ENCODE measurements around the gene FAM120AOS.
A peak's percentile ranks its signal among the peaks of the same experiment; 100 is the strongest.

The FAM120AOS gene

DNA sequence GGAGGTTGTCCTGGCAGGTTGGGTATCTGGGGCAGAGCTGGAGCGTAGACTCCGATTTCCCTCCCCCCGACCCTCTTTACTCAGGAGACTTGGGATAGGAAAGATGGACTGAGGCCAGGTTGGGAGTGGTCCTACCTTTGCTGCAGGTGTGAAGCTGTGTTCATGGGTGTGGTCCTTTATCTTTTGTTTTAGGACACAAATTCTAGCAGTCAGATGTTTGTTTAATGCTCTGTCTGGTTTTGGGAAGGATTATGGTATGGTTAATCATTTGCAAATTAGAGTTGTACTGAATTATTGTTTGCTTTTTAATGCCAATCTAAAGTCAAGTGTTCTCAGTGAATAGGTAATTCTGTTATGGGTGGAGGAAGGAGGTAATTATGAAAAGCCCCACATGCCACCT is 14.1 kb upstream of the FAM120AOS start:
- H3K9me3 ChIP-seq (ENCODE audit: control insufficient read depth, insufficient read depth, low read depth, low read length), result no peaks in the 10 kb centered on the region
- H3K9ac ChIP-seq (ENCODE audit: low read length), result no peak overlapping the region
- H3K27me3 ChIP-seq (ENCODE audit: control insufficient read depth, insufficient read depth, low read length), result no peaks in the 10 kb centered on the region
- peaks cover 58% of the 10 kb centered on the region for H3K4me1 ChIP-seq (ENCODE audit: control insufficient read depth, insufficient read depth, low read length)
- H3K36me3 ChIP-seq (ENCODE audit: control insufficient read depth, insufficient read depth, low read length), result peaks cover 8% of the 10 kb centered on the region
- no peak overlapping the region; the same call in 1 of the 2 replicates for H3K27ac ChIP-seq (ENCODE audit: low read depth, low read length)
- H3K4me3 ChIP-seq (ENCODE audit: low read depth, low read length), result no peak overlapping the region

DNA sequence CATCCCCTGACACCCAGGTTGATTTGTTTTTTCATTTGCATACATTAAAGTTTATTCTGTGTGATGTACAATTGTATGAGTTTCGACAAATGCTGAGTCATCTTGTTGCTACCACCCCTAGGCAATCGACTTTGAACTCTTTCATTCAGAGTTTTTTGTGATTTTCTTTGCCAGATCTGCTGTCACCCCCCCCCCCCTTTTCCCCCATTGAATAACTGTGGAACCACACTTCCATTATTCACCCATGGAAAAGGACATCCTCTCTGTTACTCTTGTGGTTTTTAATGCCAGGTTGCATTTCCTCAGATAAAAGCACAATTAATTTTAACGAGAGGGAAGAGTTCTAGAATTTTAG is 13.7 kb upstream of the FAM120AOS start:
- Histone ChIP-seq H3K36me3 (ENCODE audit: control insufficient read depth, insufficient read depth, low read length) (peaks cover 8% of the 10 kb centered on the region), H3K9me3 (ENCODE audit: control insufficient read depth, insufficient read depth, low read depth, low read length) (no peaks in the 10 kb centered on the region), H3K27me3 (ENCODE audit: control insufficient read depth, insufficient read depth, low read length) (no peaks in the 10 kb centered on the region), H3K4me3 (ENCODE audit: low read depth, low read length) (no peak overlapping the region), H3K27ac (ENCODE audit: low read depth, low read length) (no peak overlapping the region; the same call in 1 of the 2 replicates), H3K9ac (ENCODE audit: low read length) (no peak overlapping the region), H3K4me1 (ENCODE audit: control insufficient read depth, insufficient read depth, low read length) (peaks cover 58% of the 10 kb centered on the region)

- Histone ChIP-seq H3K36me3 (ENCODE audit: control insufficient read depth, insufficient read depth, low read length) (peaks cover 6% of the 10 kb centered on the region), H3K27ac (ENCODE audit: low read depth, low read length) (no peak overlapping the region), H3K4me3 (ENCODE audit: low read depth, low read length) (no peak overlapping the region), H3K9ac (ENCODE audit: low read length) (no peak overlapping the region), H3K9me3 (ENCODE audit: control insufficient read depth, insufficient read depth, low read depth, low read length) (no peaks in the 10 kb centered on the region), H3K4me1 (ENCODE audit: control insufficient read depth, insufficient read depth, low read length) (peaks cover 58% of the 10 kb centered on the region), H3K27me3 (ENCODE audit: control insufficient read depth, insufficient read depth, low read length) (no peaks in the 10 kb centered on the region)
Observed at GRCh38 chr9:93466416-93467061, 13.2 kb upstream of the FAM120AOS start.

DNA sequence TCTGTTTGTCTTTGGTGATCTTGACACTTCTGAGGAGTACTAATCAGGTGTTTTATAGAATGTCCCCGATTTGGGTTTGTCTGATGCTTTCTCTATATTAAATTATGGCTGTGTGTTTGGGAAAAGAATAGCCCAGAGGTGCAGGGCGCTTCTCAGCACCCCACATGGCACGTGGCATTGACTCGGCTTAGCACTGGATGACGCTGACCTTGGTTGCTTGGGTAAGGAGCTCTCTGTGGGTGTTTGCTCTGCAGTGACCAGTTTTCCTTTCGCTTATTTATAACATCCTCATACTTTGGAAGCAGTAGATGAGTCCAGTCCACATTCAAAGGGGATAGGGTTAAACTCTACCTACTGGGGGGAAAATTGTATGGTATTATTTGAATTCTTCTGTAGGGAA is 12.5 kb upstream of the FAM120AOS start:
- H3K27ac ChIP-seq (ENCODE audit: low read depth, low read length), result 0 out of 2 replicates have a peak overlapping the region, but pooled peaks have one; percentile 29
- no peak overlapping the region for H3K4me3 ChIP-seq (ENCODE audit: low read depth, low read length)
- no peak overlapping the region for H3K9ac ChIP-seq (ENCODE audit: low read length)
- H3K4me1 ChIP-seq (ENCODE audit: control insufficient read depth, insufficient read depth, low read length), result peaks cover 61% of the 10 kb centered on the region
- no peaks in the 10 kb centered on the region for H3K36me3 ChIP-seq (ENCODE audit: control insufficient read depth, insufficient read depth, low read length)
- H3K9me3 ChIP-seq (ENCODE audit: control insufficient read depth, insufficient read depth, low read depth, low read length), result no peaks in the 10 kb centered on the region
- no peaks in the 10 kb centered on the region for H3K27me3 ChIP-seq (ENCODE audit: control insufficient read depth, insufficient read depth, low read length)

- Histone ChIP-seq H3K4me3 (ENCODE audit: low read depth, low read length) (no peak overlapping the region), H3K9ac (ENCODE audit: low read length) (no peak overlapping the region), H3K27me3 (ENCODE audit: control insufficient read depth, insufficient read depth, low read length) (no peaks in the 10 kb centered on the region), H3K27ac (ENCODE audit: low read depth, low read length) (0 out of 2 replicates have a peak overlapping the region, but pooled peaks have one; percentile 35), H3K4me1 (ENCODE audit: control insufficient read depth, insufficient read depth, low read length) (peaks cover 66% of the 10 kb centered on the region), H3K9me3 (ENCODE audit: control insufficient read depth, insufficient read depth, low read depth, low read length) (no peaks in the 10 kb centered on the region), H3K36me3 (ENCODE audit: control insufficient read depth, insufficient read depth, low read length) (no peaks in the 10 kb centered on the region)
Observed at GRCh38 chr9:93464876-93465275, 11.5 kb upstream of the FAM120AOS start.

- H3K4me1 ChIP-seq (ENCODE audit: control insufficient read depth, insufficient read depth, low read length), result peaks cover 69% of the 10 kb centered on the region
- H3K27ac ChIP-seq (ENCODE audit: low read depth, low read length), result 0 out of 2 replicates have a peak overlapping the region, but pooled peaks have one; percentile 35
- H3K4me3 ChIP-seq (ENCODE audit: low read depth, low read length), result no peak overlapping the region
- no peaks in the 10 kb centered on the region for H3K36me3 ChIP-seq (ENCODE audit: control insufficient read depth, insufficient read depth, low read length)
- no peak overlapping the region for H3K9ac ChIP-seq (ENCODE audit: low read length)
- H3K27me3 ChIP-seq (ENCODE audit: control insufficient read depth, insufficient read depth, low read length), result no peaks in the 10 kb centered on the region
- no peaks in the 10 kb centered on the region for H3K9me3 ChIP-seq (ENCODE audit: control insufficient read depth, insufficient read depth, low read depth, low read length)
Observed at GRCh38 chr9:93464395-93464794, 11.0 kb upstream of the FAM120AOS start.

DNA sequence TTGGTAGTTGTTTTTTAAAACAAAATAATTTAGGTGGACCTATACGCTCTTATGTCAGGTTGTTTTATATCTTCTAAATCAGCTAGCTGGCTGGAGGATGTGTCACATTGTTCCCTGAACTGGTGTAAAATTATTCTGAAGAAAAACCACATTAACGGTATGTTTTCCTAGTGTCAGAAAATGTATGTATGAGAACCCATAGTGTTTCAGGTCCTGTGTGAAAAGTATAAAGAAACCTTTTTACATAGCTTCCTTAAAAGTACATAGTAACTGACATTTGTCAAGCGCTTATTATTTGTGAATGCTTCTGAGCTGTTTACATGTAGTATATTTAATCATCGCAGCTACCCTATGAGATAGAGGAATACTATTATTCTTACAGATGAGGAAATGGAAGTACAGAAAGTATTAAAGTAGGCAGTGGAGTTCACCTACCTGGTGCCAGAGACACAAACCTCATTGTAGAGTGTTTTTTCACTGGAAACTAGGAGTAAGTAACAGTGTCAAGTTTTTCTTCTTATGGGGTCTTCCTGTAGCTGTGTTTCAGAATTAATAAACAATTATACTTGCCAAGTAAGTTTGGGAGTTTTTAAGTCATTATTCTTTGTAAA is 10.4 kb upstream of the FAM120AOS start:
- H3K4me1 ChIP-seq (ENCODE audit: control insufficient read depth, insufficient read depth, low read length), result peaks cover 67% of the 10 kb centered on the region

DNA sequence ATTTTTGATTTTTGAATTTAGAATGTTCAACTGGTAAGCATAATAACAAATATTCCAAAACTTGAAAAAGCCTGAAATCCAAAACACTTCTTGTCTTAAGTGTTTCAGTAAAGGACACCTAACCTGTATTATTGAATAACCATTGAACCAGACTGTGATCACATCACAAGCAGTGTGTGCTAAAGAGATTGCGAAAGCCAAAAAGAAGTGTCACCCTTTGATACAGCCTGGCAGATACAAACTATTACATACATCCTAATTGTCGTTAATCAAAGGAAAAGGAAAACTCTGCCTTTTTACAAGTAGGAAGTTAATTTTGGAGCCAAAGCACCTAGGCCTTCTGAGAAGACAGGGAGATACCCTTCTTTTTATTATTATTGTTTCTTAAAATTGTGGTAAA is 8.4 kb upstream of the FAM120AOS start:
- H3K27me3 ChIP-seq (ENCODE audit: control insufficient read depth, insufficient read depth, low read length), result no peaks in the 10 kb centered on the region
- H3K4me1 ChIP-seq (ENCODE audit: control insufficient read depth, insufficient read depth, low read length), result peaks cover 57% of the 10 kb centered on the region
- no peaks in the 10 kb centered on the region for H3K36me3 ChIP-seq (ENCODE audit: control insufficient read depth, insufficient read depth, low read length)
- H3K4me3 ChIP-seq (ENCODE audit: low read depth, low read length), result no peak overlapping the region
- no peaks in the 10 kb centered on the region for H3K9me3 ChIP-seq (ENCODE audit: control insufficient read depth, insufficient read depth, low read depth, low read length)
- no peak overlapping the region for H3K27ac ChIP-seq (ENCODE audit: low read depth, low read length)
- no peak overlapping the region for H3K9ac ChIP-seq (ENCODE audit: low read length)

More for the DNA sequence above, 10.4 kb upstream of the FAM120AOS start:
- Histone ChIP-seq H3K27me3 (ENCODE audit: control insufficient read depth, insufficient read depth, low read length) (no peaks in the 10 kb centered on the region), H3K36me3 (ENCODE audit: control insufficient read depth, insufficient read depth, low read length) (no peaks in the 10 kb centered on the region), H3K9ac (ENCODE audit: low read length) (no peak overlapping the region), H3K27ac (ENCODE audit: low read depth, low read length) (no peak overlapping the region), H3K4me3 (ENCODE audit: low read depth, low read length) (no peak overlapping the region), H3K9me3 (ENCODE audit: control insufficient read depth, insufficient read depth, low read depth, low read length) (no peaks in the 10 kb centered on the region)

- H3K27me3 ChIP-seq (ENCODE audit: control insufficient read depth, insufficient read depth, low read length), result no peaks in the 10 kb centered on the region
- H3K27ac ChIP-seq (ENCODE audit: low read depth, low read length), result no peak overlapping the region
- H3K4me3 ChIP-seq (ENCODE audit: low read depth, low read length), result no peak overlapping the region
- peaks cover 53% of the 10 kb centered on the region for H3K4me1 ChIP-seq (ENCODE audit: control insufficient read depth, insufficient read depth, low read length)
- no peaks in the 10 kb centered on the region for H3K36me3 ChIP-seq (ENCODE audit: control insufficient read depth, insufficient read depth, low read length)
- H3K9ac ChIP-seq (ENCODE audit: low read length), result no peak overlapping the region
- H3K9me3 ChIP-seq (ENCODE audit: control insufficient read depth, insufficient read depth, low read depth, low read length), result no peaks in the 10 kb centered on the region
Observed at GRCh38 chr9:93461414-93461743, 8.0 kb upstream of the FAM120AOS start.

DNA sequence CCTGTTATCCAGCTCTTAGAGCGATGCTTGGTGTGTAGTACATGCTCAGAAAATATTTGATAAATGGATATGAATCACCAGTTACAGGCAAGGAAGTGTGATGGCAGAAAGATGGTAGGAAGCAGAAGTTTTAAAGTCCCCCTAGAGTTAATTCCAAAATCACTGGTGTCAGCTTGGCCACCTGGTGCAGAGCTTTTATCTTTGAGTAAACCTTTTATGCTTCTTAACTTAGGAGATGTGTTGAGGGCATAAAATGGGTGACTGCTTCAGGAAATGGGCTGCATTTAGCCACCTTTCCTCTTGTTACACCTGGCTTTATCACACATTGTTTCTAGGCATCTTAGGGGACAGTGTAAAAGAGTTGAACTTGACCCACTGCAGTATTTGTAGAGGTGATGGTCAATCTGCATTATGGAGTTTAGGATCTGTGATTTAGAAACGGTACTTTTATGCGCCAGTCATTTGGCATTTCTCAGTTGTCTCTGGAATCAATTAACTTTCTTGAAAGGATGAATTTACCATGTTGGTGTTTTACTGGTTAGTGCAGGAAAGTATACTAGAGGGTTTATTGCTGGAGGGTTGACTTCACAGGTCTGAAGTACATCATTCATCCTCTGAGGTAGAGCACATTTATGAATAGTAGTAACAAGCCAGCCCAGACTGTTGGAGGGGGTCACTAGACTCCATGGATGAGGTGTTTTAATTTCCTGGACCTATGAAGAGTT is 7.5 kb upstream of the FAM120AOS start:
- Histone ChIP-seq H3K27me3 (ENCODE audit: control insufficient read depth, insufficient read depth, low read length) (no peaks in the 10 kb centered on the region), H3K9me3 (ENCODE audit: control insufficient read depth, insufficient read depth, low read depth, low read length) (no peaks in the 10 kb centered on the region), H3K4me1 (ENCODE audit: control insufficient read depth, insufficient read depth, low read length) (peaks cover 48% of the 10 kb centered on the region), H3K36me3 (ENCODE audit: control insufficient read depth, insufficient read depth, low read length) (no peaks in the 10 kb centered on the region), H3K9ac (ENCODE audit: low read length) (no peak overlapping the region), H3K27ac (ENCODE audit: low read depth, low read length) (no peak overlapping the region), H3K4me3 (ENCODE audit: low read depth, low read length) (no peak overlapping the region)

DNA sequence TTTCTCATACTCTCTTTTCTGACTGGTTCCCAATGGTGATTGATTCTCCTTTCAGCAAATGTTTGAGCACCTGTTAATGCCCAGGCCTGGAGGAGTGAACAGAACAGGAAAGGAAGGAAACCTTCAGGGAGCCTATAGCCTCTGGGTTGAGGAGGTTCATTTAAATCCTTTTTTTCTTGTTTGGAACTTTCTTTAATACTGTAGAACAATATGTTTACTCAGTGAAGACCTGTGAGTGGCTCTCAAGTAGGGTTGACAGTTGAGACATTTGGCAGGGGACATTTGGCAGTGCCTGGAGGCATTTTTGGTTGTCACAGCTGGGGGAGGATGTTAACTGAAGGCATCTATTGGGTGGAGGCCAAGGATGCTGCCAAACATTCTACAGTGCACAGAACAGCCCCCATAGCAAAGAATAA is 6.1 kb upstream of the FAM120AOS start:
- H3K4me1 ChIP-seq (ENCODE audit: control insufficient read depth, insufficient read depth, low read length), result peaks cover 34% of the 10 kb centered on the region
- no peak overlapping the region for H3K27ac ChIP-seq (ENCODE audit: low read depth, low read length)
- H3K4me3 ChIP-seq (ENCODE audit: low read depth, low read length), result no peak overlapping the region
- H3K9ac ChIP-seq (ENCODE audit: low read length), result no peak overlapping the region
- H3K9me3 ChIP-seq (ENCODE audit: control insufficient read depth, insufficient read depth, low read depth, low read length), result no peaks in the 10 kb centered on the region
- H3K27me3 ChIP-seq (ENCODE audit: control insufficient read depth, insufficient read depth, low read length), result no peaks in the 10 kb centered on the region
- H3K36me3 ChIP-seq (ENCODE audit: control insufficient read depth, insufficient read depth, low read length), result no peaks in the 10 kb centered on the region
